GM19324 (cell line): ENCODE data around the gene PURB.
"Not testable (repeated sequence)": the region's sequence is repeated elsewhere in the genome, so short reads cannot be mapped to it uniquely, and the experiment has no call there.

ENCODE experiments used
- ATAC-seq: cut with Tn5 transposase; IDR thresholded peaks from one replicate; pipeline ENCODE4 v1.9.1; 2021; ENCODE audit warnings: mild to moderate bottlenecking, moderate library complexity; ENCODE audit not compliant: unreplicated experiment, low FRiP score

The PURB gene

DNA sequence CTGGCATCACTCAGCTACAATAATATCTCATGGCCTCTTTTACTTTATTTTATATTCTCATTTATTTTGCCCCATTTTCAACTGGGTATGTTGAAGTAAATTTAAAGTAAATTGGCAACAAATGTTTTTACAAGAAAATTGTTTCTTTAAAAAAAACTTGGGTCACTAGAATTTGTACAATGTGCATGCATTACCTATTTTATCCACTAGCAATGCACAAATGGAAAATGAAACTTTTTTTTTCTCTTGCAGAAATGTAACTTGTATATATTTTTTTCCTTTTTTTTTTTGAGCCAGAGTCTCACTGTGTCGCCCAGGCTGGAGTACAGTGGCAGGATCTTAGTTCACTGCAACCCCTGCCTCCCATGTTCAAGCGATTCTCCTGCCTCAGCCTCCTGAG is 27.2 kb downstream of the PURB start:
- no peak for ATAC-seq

- no peak for ATAC-seq
Measured at GRCh38 chr7:44854644-44855364, 30.5 kb downstream of the PURB start.

GRCh38 chr7:44853391-44853790 is 31.9 kb downstream of the PURB start:
- no peak for ATAC-seq

GRCh38 chr7:44852590-44852989 is 32.7 kb downstream of the PURB start:
- no peak for ATAC-seq

GRCh38 chr7:44849885-44850544 is 35.3 kb downstream of the PURB start:
- no peak for ATAC-seq

- no peak for ATAC-seq
Measured at GRCh38 chr7:44849259-44849884, 36.0 kb downstream of the PURB start.

- peak; percentile 86 for ATAC-seq
Measured at GRCh38 chr7:44847920-44848634, 37.3 kb downstream of the PURB start, which contains the start of gene H2AZ2. Gene H2AZ2, minus strand, starts transcription at chr7:44848087. Its CDS starts 116 bp downstream, at chr7:44847971.

DNA sequence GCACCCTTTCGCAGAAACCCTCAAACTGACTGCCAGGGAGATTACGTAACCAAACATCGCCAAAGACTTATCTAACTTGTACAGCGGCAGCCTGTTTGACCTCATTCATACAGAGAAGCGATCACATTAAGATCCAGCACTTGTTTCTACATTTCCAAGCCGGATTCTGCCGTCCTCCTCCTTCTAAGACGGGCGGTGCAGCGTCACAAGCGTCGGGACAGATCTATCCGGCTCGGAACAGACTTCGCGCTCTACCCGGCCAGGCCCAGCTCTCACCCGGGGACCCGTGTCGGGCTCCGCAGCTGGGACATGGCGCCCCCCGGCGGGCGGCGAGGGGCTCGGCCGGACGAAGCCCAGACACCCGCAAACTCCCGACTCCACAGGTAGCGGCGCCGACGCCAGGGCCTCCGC is 37.8 kb downstream of the PURB start:
- ATAC-seq, result peak; percentile 75

- no peak for ATAC-seq
Measured at GRCh38 chr7:44846816-44847508, 38.4 kb downstream of the PURB start.

- ATAC-seq, result not testable (repeated sequence)
Measured at GRCh38 chr7:44846390-44846789, 38.9 kb downstream of the PURB start.

DNA sequence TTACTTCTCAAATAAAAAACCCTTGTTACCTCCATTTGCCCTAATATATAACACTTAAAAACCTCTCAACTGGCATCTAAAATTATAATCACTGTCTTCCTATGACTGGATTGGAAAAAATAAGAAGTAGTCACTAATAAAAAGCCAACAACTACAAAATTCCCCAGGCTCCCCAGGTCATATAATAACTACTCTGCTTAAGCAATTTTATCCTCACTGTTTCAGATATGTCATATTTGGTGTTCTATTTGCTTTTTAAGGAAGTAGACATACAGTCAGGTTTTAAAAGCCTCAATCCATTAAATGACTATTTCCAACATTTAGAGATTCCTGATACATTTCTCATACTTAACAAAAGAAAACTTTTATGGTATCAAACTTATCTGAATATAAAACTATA is 39.9 kb downstream of the PURB start:
- ATAC-seq, result no peak

- not testable (repeated sequence) for ATAC-seq
Measured at GRCh38 chr7:44843440-44843839, 41.9 kb downstream of the PURB start.

- not testable (repeated sequence) for ATAC-seq
Measured at GRCh38 chr7:44842675-44843074, 42.7 kb downstream of the PURB start.

DNA sequence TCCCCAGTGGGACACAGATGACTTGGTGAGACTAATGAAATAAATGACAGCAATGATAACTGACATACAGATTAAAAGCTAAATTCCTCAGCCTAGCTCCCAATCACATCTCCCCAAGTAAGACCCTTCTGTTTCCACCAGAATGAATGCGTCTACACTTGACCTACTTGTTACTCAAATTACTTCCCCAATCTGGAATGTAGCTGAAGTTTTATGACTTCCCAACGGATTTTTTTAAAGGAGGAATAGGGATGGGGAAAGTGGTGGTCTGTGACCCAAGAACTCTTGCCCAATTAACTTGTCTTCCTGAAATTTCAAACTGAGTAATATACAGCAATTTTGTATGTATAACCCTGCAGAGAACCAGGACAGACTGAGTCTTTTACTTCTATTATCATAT is 46.6 kb downstream of the PURB start:
- no peak for ATAC-seq

GRCh38 chr7:44827567-44827966 is 57.8 kb downstream of the PURB start:
- ATAC-seq, result no peak
